SK-N-SH treated with all-trans-retinoic acid at 6 μM for 48 hours (cell line): ENCODE data around the gene TOPAZ1.

Experiments
- ARNTL ChIP-seq: fragments of 450-650 bp; formaldehyde crosslinking; IDR thresholded peaks from 2 replicates; pipeline ENCODE4 v1.5.0; 2020; ENCODE audit warnings: low read depth, mild to moderate bottlenecking, moderate library complexity, borderline replicate concordance
- ISL1 ChIP-seq: fragments of 250-450 bp; sonication (Bioruptor Pico); IDR thresholded peaks from 2 replicates; pipeline ENCODE4 v2.1.2; 2022; ENCODE audit warnings: mild to moderate bottlenecking, moderate library complexity
- PPARA ChIP-seq: fragments of 250-450 bp; sonication (Bioruptor Pico); IDR thresholded peaks from 2 replicates; pipeline ENCODE4 v1.5.0; 2020; ENCODE audit warnings: mild to moderate bottlenecking, borderline replicate concordance
- TOX ChIP-seq: fragments of 250-450 bp; sonication (Bioruptor Pico); IDR thresholded peaks from 2 replicates; pipeline ENCODE4 v1.8.0; 2021; ENCODE audit warnings: mild to moderate bottlenecking, moderate library complexity, borderline replicate concordance

DNA sequence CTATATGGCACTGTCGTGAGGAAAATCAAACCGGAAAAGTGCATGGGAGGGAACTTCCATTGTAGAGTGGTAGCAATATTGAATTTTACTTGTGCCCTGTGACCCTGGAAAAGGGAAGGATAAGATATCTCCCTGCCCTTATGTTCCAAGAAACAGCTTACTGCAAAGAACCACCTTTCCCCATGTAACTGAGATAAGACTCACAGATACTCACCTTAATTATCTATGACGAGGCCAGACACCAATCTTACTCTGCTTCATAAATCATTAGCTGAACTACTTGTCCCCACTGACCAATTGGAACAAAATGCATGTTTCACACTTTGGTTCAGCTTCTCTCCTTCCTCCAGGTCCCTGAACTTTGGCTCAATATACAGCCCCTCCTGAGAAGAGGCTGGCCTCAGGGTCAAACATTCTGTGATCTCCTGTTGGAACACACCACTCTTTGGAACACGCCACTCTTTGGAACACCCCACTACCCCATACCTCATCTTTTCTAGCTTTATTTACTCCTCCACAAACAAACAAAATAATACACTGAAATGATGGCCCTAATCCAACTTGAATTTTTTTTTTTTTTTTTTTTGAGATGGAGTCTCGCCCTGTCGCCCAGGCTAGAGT is 6.9 kb upstream of the TOPAZ1 start:
- TF ChIP-seq ISL1 (CRISPR knock-in tag) = no peak
- TF ChIP-seq TOX (CRISPR knock-in tag) = no peak
- TF ChIP-seq ARNTL (CRISPR knock-in tag) = no peak
- no peak for TF ChIP-seq PPARA (CRISPR knock-in tag)
